H1 (cell line): Measurements from ENCODE around the gene TMPRSS11F. TPM values are rescaled to one million over a fixed set of nuclear protein-coding genes. Genes with fewer than 3 reads are reported as not detected.
A peak's percentile ranks its signal among the peaks of the same experiment; 100 is the strongest.

ENCODE experiments used
- CTCF ChIA-PET: fragments of 300-600 bp; sonication (Branson Sonifier 250); formaldehyde crosslinking; loops from one replicate; lab custom pipeline; 2021; ENCODE audit not compliant: partially characterized antibody; lab: Charles Lee
- POLR2A ChIA-PET: fragments of 300-600 bp; sonication (Branson Sonifier 250); formaldehyde crosslinking; loops from one replicate; lab custom pipeline; 2021; ENCODE audit warnings: inconsistent platforms; ENCODE audit not compliant: partially characterized antibody; lab: Charles Lee
- DNase-seq, 2 experiments: peaks; one replicate each; pipeline versions ENCODE4 v3.0.0 to v3.0.0-alpha.2; 2010 to 2022; ENCODE audit warnings: low spot score in 2 of 2, low read depth in 1 of 2, mixed read lengths in 1 of 2
- FAIRE-seq: peaks from 2 replicates; lab custom pipeline; 2011; peaks lifted over from hg19 to GRCh38; lab: Jason Lieb, UNC
- H2AFZ ChIP-seq: 2 replicates; pipeline ENCODE4 v1.8.1; 2012; ENCODE audit warnings: low read length, inconsistent platforms
- H2AK5ac ChIP-seq: 2 replicates; pipeline ENCODE4 v1.6.1; 2013; ENCODE audit warnings: low read depth, low read length
- H2BK120ac ChIP-seq: replicated peaks from 2 replicates; pipeline ENCODE3; 2013; ENCODE audit warnings: low read depth, low read length, inconsistent platforms
- H2BK12ac ChIP-seq: 2 replicates; pipeline ENCODE4 v1.6.1; 2013; ENCODE audit warnings: low read depth, low read length
- H2BK15ac ChIP-seq: 2 replicates; pipeline ENCODE4 v1.6.1; 2013; ENCODE audit warnings: low read length
- H2BK20ac ChIP-seq: 2 replicates; pipeline ENCODE4 v1.6.1; 2013; ENCODE audit warnings: low read length
- H2BK5ac ChIP-seq: 2 replicates; pipeline ENCODE4 v1.6.1; 2013; ENCODE audit warnings: low read depth, low read length
- H3K14ac ChIP-seq: 2 replicates; pipeline ENCODE4 v1.6.1; 2013; ENCODE audit warnings: inconsistent platforms; ENCODE audit not compliant: insufficient read length
- H3K18ac ChIP-seq: 2 replicates; pipeline ENCODE4 v1.6.1; 2013; ENCODE audit warnings: low read length; ENCODE audit errors: extremely low read depth
- H3K23ac ChIP-seq: 2 replicates; pipeline ENCODE4 v1.6.1; 2013; ENCODE audit warnings: inconsistent platforms; ENCODE audit not compliant: insufficient read length
- H3K23me2 ChIP-seq: 2 replicates; pipeline ENCODE4 v1.6.1; 2013; ENCODE audit warnings: low read depth, low read length
- H3K27ac ChIP-seq: 2 replicates; pipeline ENCODE4 v1.6.1; 2011; ENCODE audit warnings: low read depth, low read length, inconsistent platforms
- H3K27me3 ChIP-seq, 4 experiments: replicated peaks in 1 of 4; 1 replicate in 1 of 4; 2 replicates in 3 of 4; pipeline versions ENCODE4 v1.6.1 to v1.8.1; 2011 to 2013; ENCODE audit warnings: low read length in 3 of 4, mild to moderate bottlenecking in 3 of 4, inconsistent platforms in 2 of 4, mixed read lengths in 2 of 4, moderate library complexity in 1 of 4; ENCODE audit not compliant: control insufficient read depth in 3 of 4, insufficient read depth in 3 of 4; ENCODE audit errors: extremely low read depth in 1 of 4
- H3K36me3 ChIP-seq, 4 experiments: 2 replicates each; pipeline versions ENCODE4 v1.6.1 to v1.8.1; 2011 to 2013; ENCODE audit warnings: mild to moderate bottlenecking in 4 of 4, low read length in 3 of 4, moderate library complexity in 2 of 4, control low read depth in 1 of 4, inconsistent platforms in 1 of 4; ENCODE audit not compliant: insufficient read depth in 4 of 4, control insufficient read depth in 2 of 4
- H3K4ac ChIP-seq: replicated peaks from 2 replicates; pipeline ENCODE3; 2013; ENCODE audit warnings: low read length, low read depth, mixed read lengths, inconsistent platforms; ENCODE audit not compliant: insufficient read length
- H3K4me1 ChIP-seq, 4 experiments: replicated peaks in 1 of 4; 1 replicate in 1 of 4; 2 replicates in 3 of 4; pipeline versions ENCODE4 v1.6.1 to v1.8.1; 2011 to 2013; ENCODE audit warnings: low read length in 3 of 4, inconsistent platforms in 2 of 4, mixed read lengths in 1 of 4; ENCODE audit not compliant: insufficient read depth in 4 of 4, control insufficient read depth in 3 of 4
- H3K4me2 ChIP-seq, 2 experiments: 2 replicates each; pipeline versions ENCODE4 v1.6.1 to v1.8.1; 2011 to 2013; ENCODE audit warnings: low read depth in 2 of 2, low read length in 2 of 2, control low read depth in 1 of 2, inconsistent platforms in 1 of 2, mild to moderate bottlenecking in 1 of 2; ENCODE audit not compliant: insufficient read depth in 1 of 2
- H3K4me3 ChIP-seq, 4 experiments: fragments of 200-600, 300-600 bp in 1 of 4; sonication (generic), shearing (Covaris generic), sonication (Bioruptor Twin) in 1 of 4; 2 replicates each; pipeline versions ENCODE4 v1.5.1 to v1.8.1; 2011 to 2016; ENCODE audit warnings: low read length in 4 of 4, low read depth in 3 of 4, control low read depth in 2 of 4, inconsistent platforms in 2 of 4, mild to moderate bottlenecking in 2 of 4, mixed read lengths in 1 of 4, moderate library complexity in 1 of 4; ENCODE audit not compliant: insufficient read depth in 2 of 4; ENCODE audit errors: extremely low read depth in 1 of 4
- H3K56ac ChIP-seq: replicated peaks from 2 replicates; pipeline ENCODE3; 2013; ENCODE audit warnings: low read depth, mild to moderate bottlenecking, mixed read lengths, low read length, inconsistent platforms; ENCODE audit not compliant: insufficient read length
- H3K79me1 ChIP-seq: 2 replicates; pipeline ENCODE4 v1.6.1; 2013; ENCODE audit warnings: low read depth, low read length, control low read depth
- H3K79me2 ChIP-seq, 2 experiments: 2 replicates each; pipeline versions ENCODE4 v1.6.1 to v1.8.1; 2012 to 2013; ENCODE audit warnings: low read length in 2 of 2, mild to moderate bottlenecking in 2 of 2, inconsistent platforms in 1 of 2; ENCODE audit not compliant: insufficient read depth in 2 of 2, control insufficient read depth in 1 of 2
- H3K9ac ChIP-seq, 4 experiments: replicated peaks in 1 of 4; 1 replicate in 1 of 4; 2 replicates in 3 of 4; pipeline versions ENCODE4 v1.6.1 to v1.8.1; 2011 to 2013; ENCODE audit warnings: low read depth in 3 of 4, low read length in 3 of 4, control low read depth in 2 of 4, mild to moderate bottlenecking in 2 of 4, moderate library complexity in 2 of 4, inconsistent platforms in 1 of 4; ENCODE audit errors: extremely low read depth in 1 of 4
- H3K9me3 ChIP-seq, 2 experiments: 2 replicates each; pipeline versions ENCODE4 v1.6.1 to v1.8.1; 2012 to 2013; ENCODE audit warnings: mild to moderate bottlenecking in 2 of 2, moderate library complexity in 2 of 2, control low read depth in 1 of 2, inconsistent platforms in 1 of 2, low read depth in 1 of 2, low read length in 1 of 2, mixed read lengths in 1 of 2; ENCODE audit not compliant: insufficient read depth in 2 of 2
- H4K20me1 ChIP-seq, 2 experiments: replicated peaks in 1 of 2; 2 replicates each; pipeline versions ENCODE3 to v1.8.1; 2011 to 2013; ENCODE audit warnings: inconsistent platforms in 2 of 2, low read length in 2 of 2, mild to moderate bottlenecking in 1 of 2; ENCODE audit not compliant: insufficient read depth in 2 of 2, control insufficient read depth in 1 of 2
- H4K5ac ChIP-seq: 2 replicates; pipeline ENCODE4 v1.6.1; 2013; ENCODE audit warnings: low read length, low read depth, mixed read lengths, inconsistent platforms; ENCODE audit not compliant: insufficient read length
- H4K8ac ChIP-seq: 2 replicates; pipeline ENCODE4 v1.8.0; 2013; ENCODE audit warnings: mild to moderate bottlenecking, moderate library complexity, low read length, inconsistent platforms; ENCODE audit not compliant: insufficient read depth; ENCODE audit errors: extremely low read depth
- H4K91ac ChIP-seq: replicated peaks from 2 replicates; pipeline ENCODE3; 2013; ENCODE audit warnings: low read length, mixed read lengths, inconsistent platforms; ENCODE audit not compliant: insufficient read length
- POLR2AphosphoS5 ChIP-seq: IDR thresholded peaks from 2 replicates; pipeline ENCODE4 v1.6.1; 2011; ENCODE audit warnings: low read depth, low read length
- RFX5 ChIP-seq: IDR thresholded peaks from 2 replicates; pipeline ENCODE4 v1.6.1; 2011; ENCODE audit warnings: low read depth, low read length, improper control_type of control experiment, borderline replicate concordance
- SP2 ChIP-seq: IDR thresholded peaks from 2 replicates; pipeline ENCODE4 v1.6.1; 2012; ENCODE audit warnings: mild to moderate bottlenecking, low read length, inconsistent platforms
- TEAD4 ChIP-seq: IDR thresholded peaks from 2 replicates; pipeline ENCODE4 v1.6.1; 2012; ENCODE audit warnings: low read depth, low read length, inconsistent platforms, mixed read lengths
- WGBS, 2 experiments: shearing (Covaris generic) in 1 of 2; methylation state at CpG; one replicate each; pipeline versions ENCODE4 v1.1.6 to v1.1.7; 2013 to 2015; ENCODE audit warnings: low lambda C conversion rate in 2 of 2, mixed read lengths in 2 of 2, inconsistent platforms in 1 of 2, low coverage in 1 of 2, missing lambda C conversion rate in 1 of 2; ENCODE audit not compliant: insufficient replicate concordance in 2 of 2, insufficient coverage in 1 of 2, insufficient read length in 1 of 2; ENCODE audit errors: extremely low coverage in 1 of 2, missing lambda C conversion rate in 1 of 2; 5-methylcytosine and 5-hydroxymethylcytosine counted together
- polyA plus RNA-seq, 7 experiments: library from polyadenylated mRNA; depleted of rRNA in 3 of 7; stranded (reverse) in 5 of 7; unstranded in 2 of 7; fragments of >200 nt in 5 of 7; fragments of 200-250 nt in 2 of 7; gene quantifications; 1 replicate in 5 of 7; 2 replicates in 1 of 7; 4 replicates in 1 of 7; pipeline versions ENCODE4 v1.2.1 to v1.2.3, GENCODE V29; 2011 to 2013; ENCODE audit warnings: missing spikeins in 2 of 7, mixed read lengths in 2 of 7
- total RNA-seq: library from RNA; stranded (reverse); fragmentation: NEBNext Ultra II Directional; extraction: Animal tissue kit (Norgen Biotek cat#: 25700); gene quantifications from 2 replicates; pipeline ENCODE4 v1.2.1, GENCODE V29; 2021

Gene TMPRSS11F
- total and polyA plus RNA-seq, 2 of the 8 experiments (the other 6 are each of a cell fraction or from before 2014, with no cell fraction given) = not detected

- Histone ChIP-seq H3K14ac (no peak overlapping the region), H2AK5ac (no peak overlapping the region), H2BK12ac (no peak overlapping the region), H3K18ac (no peak overlapping the region), H3K79me2 (no peaks in the 10 kb centered on the region), H3K27me3 (no peaks in the 10 kb centered on the region), H3K23me2 (no peaks in the 10 kb centered on the region), H3K27ac (no peak overlapping the region), H3K9ac (no peak overlapping the region), H2AFZ (0 out of 2 replicates have a peak overlapping the region, but pooled peaks have one; percentile 26), H3K4me2 (no peak overlapping the region), H3K23ac (no peak overlapping the region), H3K56ac (no peak overlapping the region), H3K4me1 (peaks cover 0 to 5% (median 2%) of the 10 kb centered on the region in 4 experiments; a peak in 1 of 7 replicates), H4K20me1 (no peaks in the 10 kb centered on the region), H2BK5ac (0 out of 2 replicates have a peak overlapping the region, but pooled peaks have one; percentile 7), H4K5ac (no peak overlapping the region), H3K36me3 (no peaks in the 10 kb centered on the region), H2BK15ac (no peak overlapping the region), H4K8ac (no peak overlapping the region), H2BK120ac (no peak overlapping the region), H3K4ac (no peak overlapping the region), H3K79me1 (no peaks in the 10 kb centered on the region), H3K9me3 (0 out of 4 replicates have a peak, but pooled peaks cover 0 to 2% of the 10 kb centered on the region in 2 experiments), H4K91ac (peak overlapping the region; percentile 4), H3K4me3 (no peak overlapping the region), H2BK20ac (no peak overlapping the region)
- DNase-seq (no peak), FAIRE-seq (no peak)
- CTCF ChIA-PET = no interaction called here
- POLR2A ChIA-PET = no interaction called here
- 92% methylated on average over 2 of the region's 2 CpGs; no CpG with 5 or more reads in 1 of the 2 experiments for WGBS, 2 experiments
- TF ChIP-seq SP2 (no peak), RFX5 (no peak), POLR2AphosphoS5 (no peak), TEAD4 (peak; percentile 66)
These were observed 2.7 kb upstream of the TMPRSS11F start for GRCh38 chr4:68132342-68132741.
